ENCODE measurements around the gene SAP25.
"Not testable (repeated sequence)": the region's sequence is repeated elsewhere in the genome, so short reads cannot be mapped to it uniquely, and the experiment has no call there.

Gene SAP25

GRCh38 chr7:100575206-100575631 is 1.5 kb upstream of the SAP25 start:
- no peak for DNase-seq

DNA sequence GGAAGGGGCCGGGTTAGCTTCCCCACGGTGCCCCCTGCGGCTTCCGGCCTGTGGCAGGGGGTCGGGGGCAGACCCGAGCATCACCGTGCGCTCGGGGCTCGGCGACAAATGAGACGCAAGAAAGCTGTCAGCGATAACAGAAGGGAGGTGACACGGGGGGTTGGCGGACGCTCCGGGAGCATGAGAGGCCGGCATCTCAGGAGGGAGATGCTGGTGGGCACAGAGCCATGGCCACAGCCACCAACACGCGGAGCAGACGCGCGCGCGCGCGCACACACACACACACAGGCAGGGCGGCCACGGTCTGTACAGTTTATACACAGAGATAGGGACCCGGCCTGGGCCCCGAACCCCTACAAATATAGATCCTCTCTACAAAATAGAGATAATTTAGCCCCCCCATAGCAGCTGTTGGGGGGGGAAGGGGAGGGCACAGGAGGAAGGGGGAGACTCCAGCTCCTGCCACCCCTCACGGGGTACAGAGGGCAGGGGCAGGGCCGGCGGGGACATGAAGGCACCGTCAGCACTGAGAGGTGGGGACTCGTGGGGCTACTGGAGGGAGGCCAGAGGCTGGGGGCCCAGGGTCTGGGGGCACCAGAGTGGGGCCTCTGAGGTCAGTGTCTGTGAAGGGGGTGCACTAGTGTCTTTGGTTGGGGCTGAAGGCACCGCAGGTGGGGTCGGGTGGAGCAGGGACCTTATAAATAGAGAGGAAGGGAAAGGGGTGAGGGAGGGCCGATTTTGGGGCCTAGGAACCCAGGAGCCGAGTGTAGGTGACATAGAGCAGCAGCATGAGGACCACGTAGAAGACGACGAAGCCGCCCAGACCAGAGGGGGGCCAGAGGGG is 884 bp upstream of the SAP25 start:
- DNase-seq = no peak

DNA sequence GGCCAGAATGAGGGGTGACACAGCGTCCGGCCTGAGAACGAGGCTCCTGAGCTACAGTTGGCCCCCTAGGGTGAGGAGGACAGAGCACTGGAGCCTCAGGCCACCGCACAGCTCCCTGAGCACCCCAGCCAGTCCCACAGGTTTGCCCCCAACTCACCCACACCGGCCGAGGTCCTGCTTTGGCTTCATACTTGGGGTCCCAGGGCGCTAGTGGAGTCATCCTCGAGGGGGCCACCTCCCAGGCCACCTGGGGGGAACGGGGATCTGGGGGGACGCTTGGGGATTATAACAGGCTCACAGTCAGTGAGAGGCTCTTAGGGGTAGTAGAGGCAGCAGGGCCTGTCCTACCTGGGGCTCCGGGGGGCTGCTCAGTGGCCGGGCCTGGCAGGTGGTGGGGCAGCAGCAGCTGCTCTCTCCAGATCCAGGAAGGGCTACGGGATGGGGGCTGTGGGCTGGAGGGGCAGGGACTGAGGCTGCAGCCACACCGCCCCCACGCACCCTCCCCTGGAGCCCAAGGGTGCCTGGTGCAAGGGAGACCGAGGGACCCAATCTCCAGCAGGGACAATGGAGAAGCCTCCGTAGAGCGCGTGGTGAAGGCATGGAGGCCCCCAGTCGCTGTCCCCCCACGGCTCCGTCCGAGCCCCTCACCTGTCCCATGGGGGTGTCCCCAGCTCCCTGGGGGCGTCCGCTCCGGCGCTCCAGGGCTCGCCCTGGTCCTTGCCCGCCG is 588 bp downstream of the SAP25 start:
- no peak for DNase-seq

GRCh38 chr7:100572281-100572948 is 1.3 kb downstream of the SAP25 start:
- no peak for DNase-seq

DNA sequence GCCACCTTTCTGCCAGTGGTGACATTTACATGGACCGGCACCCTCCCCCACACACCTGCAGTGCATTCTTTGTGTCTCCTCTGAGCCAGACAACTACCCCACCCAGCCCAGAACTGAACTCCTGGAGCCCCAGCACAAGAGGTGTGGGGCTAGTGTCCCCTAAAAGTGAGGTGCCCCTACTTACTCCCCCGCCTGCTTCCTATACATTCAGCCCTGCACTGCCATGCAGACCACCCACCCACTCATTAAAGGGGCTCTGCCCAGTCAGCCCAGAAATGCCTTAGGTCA is 1.9 kb downstream of the SAP25 start:
- no peak for DNase-seq

DNA sequence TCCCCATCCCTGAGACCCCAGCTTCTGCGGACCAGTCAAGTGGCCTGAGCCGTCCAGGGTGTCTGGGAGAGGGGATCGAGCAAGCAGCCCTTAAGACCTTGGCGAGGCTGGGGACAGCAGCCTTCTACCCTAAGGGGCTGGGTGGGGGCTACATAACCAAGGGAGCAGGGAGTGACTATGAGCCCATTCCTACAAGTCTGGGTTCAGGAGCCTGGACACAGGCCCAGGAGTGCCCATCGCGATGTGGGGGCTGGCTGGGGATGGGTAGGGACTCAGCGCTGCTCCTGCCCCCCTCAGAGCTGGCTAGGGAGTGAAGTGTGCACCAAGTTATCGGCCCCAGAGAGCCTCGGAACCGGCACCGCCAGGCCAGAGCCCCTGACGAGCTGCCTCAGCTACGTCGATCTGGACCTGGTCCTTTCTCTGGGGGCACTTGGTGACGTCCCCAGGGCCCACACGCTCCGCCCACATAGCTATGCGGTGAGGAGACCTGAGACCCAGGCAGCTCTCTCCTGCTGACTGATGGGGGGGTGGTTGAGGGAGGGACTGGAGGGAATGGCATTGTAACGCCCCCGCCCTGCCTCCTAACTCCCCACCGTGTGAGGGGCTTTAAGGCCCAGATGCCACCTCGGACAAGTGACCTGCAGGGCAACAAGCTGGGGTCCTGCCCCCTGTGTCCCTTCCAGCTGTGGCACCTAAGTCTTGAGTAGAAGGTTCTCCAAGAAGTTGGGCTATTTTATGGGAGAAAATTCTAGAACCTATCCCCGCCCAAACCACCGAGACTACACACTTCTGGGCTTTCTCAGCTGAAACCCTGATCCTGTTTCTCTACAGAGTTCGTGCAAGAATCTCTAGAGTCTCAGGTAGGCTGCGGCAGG is 2.5 kb downstream of the SAP25 start:
- no peak for DNase-seq

DNA sequence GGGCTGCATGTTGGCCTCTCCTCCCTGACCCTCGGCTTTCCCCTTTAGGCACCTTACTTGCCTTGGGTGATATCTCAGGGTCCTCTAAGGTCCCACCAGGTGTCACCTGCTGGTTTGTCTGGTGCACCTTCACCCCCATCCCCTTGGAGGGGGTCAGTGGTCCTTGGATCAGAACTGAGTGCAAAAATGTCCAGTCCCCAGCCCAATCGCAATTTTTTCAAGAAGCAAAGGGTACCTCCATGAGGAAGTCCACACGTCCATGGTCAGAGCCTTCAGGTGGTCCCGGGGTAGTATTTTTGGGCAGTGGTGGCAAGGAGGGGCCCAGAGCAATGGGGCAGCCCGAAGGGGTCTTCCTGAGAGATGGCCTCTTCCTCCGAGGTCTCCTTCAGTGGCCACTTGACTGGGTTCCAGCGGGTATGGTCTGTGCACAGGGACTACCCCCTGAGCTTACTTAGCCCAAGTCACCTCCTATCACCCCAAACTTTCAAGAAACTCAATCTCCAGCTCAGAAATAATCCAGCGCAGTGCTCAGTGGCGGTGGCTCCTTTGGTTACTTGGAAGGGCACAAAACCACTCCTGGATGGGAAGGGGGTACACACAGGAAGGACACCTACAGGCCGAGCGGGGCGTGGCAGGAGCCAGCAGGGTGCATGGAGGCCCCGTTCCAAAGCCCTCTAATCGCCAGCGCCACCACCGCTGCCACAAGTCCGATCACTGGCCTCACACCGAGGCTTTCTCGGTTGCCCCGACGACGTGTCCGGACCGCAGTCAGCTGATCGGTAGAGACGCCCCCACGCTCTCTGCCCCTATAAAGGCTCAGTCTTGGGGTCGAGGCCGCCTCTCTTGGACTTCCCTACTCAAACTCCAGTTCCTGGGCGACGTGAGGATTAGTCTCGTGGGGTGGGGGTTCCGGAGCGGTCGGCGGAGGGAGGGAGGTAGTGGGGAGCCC is 4.5 kb downstream of the SAP25 start:
- peak; percentile 41 for DNase-seq

GRCh38 chr7:100568176-100568895 is 5.4 kb downstream of the SAP25 start:
- no peak for DNase-seq

GRCh38 chr7:100567751-100568175 is 5.9 kb downstream of the SAP25 start:
- DNase-seq = no peak

GRCh38 chr7:100567031-100567730 is 6.5 kb downstream of the SAP25 start:
- DNase-seq = no peak

GRCh38 chr7:100566018-100566531 is 7.6 kb downstream of the SAP25 start:
- no peak for DNase-seq

- DNase-seq = no peak
These were observed 8.5 kb downstream of the SAP25 start for GRCh38 chr7:100565133-100565571.

- not testable (repeated sequence) for DNase-seq
These were observed 9.3 kb downstream of the SAP25 start for GRCh38 chr7:100564405-100564804.

GRCh38 chr7:100563809-100564400 is 9.8 kb downstream of the SAP25 start:
- peak; percentile 71 for DNase-seq

- DNase-seq = no peak
These were observed 10.6 kb downstream of the SAP25 start for GRCh38 chr7:100563100-100563564.

DNA sequence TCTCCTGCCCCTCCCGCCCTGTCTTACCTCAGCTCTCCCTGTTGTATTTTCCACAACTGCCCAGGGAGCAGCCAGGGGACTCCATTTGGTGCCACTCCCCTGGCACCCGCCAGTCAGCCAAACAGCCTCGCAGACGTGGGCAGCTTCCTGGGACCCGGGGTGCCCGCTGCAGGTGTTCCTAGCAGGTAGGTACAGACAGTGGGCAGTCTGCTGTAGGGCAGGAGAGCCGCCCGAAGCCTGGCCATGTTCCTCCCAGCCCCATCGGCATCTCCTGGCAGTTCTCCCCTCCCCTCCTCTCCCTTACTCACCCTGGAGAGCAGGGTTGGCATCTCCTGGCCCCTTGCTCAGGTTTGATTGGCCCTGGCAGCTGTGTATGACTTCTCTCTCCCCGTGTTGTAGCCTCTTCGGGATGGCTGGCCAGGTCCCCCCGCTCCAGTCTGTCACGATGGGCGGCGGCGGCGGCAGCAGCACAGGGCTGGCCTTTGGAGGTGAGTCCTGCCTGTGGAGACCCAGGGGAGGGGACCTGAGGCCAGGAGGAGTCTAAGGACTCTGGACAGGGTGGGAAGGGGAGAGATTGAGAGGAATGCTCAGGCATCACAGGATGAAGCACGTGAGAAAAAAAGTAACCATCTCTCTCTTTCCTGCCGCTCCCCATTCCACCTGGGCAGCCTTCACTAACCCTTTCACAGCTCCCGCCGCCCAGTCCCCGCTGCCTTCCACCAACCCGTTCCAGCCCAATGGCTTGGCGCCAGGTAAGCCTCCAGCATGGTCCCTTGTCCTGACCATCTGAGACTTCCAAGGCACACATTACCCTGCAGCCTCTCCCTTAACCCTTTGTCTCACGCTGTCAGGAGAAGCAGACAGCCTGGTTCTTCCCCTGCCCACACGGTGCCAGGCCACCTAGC is 11.3 kb downstream of the SAP25 start:
- DNase-seq = no peak

DNA sequence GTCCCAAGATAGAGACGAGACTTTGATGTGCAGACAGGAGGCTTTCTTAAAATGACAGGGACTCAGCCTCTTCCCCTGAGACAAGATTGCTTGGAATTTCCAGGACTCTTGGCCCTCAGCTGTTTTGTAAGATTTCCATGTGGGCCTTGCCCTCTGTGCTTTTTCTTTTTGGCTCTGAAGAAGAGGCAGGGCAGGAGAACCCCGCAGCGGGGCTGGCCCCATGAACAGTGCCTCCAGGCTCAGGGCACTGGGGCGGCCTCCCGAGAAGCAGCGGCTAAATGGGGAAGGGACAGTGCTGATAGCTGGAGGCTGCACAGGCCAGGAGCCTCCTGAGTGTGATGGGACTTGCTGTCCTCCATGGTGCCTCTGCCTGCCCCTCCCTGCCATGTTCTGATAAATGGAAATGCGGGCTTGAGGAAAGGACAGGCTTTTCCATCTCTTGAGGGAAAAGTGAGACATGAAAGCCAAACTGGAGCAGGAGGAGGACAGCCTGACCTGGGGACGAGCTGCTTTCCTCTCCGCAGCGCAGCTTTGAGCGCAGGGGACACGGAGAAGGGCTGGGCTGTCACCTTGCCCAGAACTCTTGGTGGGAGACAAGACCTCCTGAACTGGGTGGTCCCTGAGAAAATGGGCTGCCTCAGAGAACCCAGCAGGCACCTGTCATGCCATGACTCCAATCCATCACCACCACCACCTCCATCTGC is 12.1 kb downstream of the SAP25 start:
- no peak for DNase-seq

- DNase-seq = no peak
These were observed 14.6 kb downstream of the SAP25 start for GRCh38 chr7:100559127-100559526.

Data from central memory CD4-positive, alpha-beta T cell (primary cell).